Measurements from ENCODE around the gene PLEKHH2. TPM values are rescaled to one million over a fixed set of nuclear protein-coding genes. Genes with fewer than 3 reads are reported as not detected.

Gene PLEKHH2
- total RNA-seq, 1 experiment from 2014 or later, result 2.5 TPM

GRCh38 chr2:43812006-43812405 is 174.9 kb downstream of the PLEKHH2 start:
- DNase-seq (ENCODE audit: low read depth), result no peak

- DNase-seq (ENCODE audit: low read depth), result no peak
These were observed 175.9 kb downstream of the PLEKHH2 start for GRCh38 chr2:43812947-43813346.

- DNase-seq (ENCODE audit: low read depth), result no peak
These were observed 177.7 kb downstream of the PLEKHH2 start for GRCh38 chr2:43814711-43815110.

Other genes starting within 250 kb of the PLEKHH2 start
- gene THADA, start 41.2 kb upstream of the PLEKHH2 start, total RNA-seq (2014; rRNA removed; shearing (Covaris generic)), result 8.7 and 12.7 TPM in 2 replicates
- gene C1GALT1C1L, start 39.2 kb downstream of the PLEKHH2 start, total RNA-seq (2014; rRNA removed; shearing (Covaris generic)), result 0.89 and 2.4 TPM in 2 replicates
- gene DYNC2LI1, start 136.8 kb downstream of the PLEKHH2 start, total RNA-seq (2014; rRNA removed; shearing (Covaris generic)), result 16.0 and 17.0 TPM in 2 replicates
- gene ABCG5, start 201.6 kb downstream of the PLEKHH2 start, total RNA-seq (2014; rRNA removed; shearing (Covaris generic)), result not detected in 2 replicates
- gene ABCG8, start 201.7 kb downstream of the PLEKHH2 start, total RNA-seq (2014; rRNA removed; shearing (Covaris generic)), result not detected in 2 replicates